ENCODE results near the gene JPH3.

Gene JPH3

DNA sequence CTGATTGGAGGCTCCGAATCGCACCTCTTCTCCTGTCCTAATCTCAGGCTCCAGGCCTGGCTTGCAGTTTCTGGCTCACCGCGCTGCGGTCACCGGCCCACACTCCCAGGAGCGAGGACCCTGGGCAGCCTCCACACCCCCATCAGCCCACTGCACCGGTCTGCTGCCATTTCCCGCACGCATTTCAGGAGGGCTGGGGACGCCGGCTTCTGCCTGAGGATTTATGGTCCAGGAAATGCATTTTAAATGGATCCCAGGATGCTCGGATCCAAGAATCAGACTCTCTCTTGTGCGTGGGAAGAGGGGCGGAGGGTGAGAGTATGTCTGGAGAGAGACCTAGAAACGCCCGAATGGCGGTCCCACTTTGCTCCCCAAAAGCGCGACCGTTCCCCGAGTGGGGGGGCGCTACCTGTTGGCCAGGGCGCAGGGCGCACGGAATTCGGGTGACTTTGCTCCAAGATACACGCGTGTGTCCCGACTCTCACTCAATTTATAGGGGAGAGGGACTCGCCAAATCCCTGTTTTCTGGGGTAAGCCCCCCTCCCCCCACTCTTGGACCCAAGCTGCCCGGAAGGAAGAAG lies 817 bp upstream of the JPH3 start:
- no peak for DNase-seq (ENCODE audit: low spot score)

DNA sequence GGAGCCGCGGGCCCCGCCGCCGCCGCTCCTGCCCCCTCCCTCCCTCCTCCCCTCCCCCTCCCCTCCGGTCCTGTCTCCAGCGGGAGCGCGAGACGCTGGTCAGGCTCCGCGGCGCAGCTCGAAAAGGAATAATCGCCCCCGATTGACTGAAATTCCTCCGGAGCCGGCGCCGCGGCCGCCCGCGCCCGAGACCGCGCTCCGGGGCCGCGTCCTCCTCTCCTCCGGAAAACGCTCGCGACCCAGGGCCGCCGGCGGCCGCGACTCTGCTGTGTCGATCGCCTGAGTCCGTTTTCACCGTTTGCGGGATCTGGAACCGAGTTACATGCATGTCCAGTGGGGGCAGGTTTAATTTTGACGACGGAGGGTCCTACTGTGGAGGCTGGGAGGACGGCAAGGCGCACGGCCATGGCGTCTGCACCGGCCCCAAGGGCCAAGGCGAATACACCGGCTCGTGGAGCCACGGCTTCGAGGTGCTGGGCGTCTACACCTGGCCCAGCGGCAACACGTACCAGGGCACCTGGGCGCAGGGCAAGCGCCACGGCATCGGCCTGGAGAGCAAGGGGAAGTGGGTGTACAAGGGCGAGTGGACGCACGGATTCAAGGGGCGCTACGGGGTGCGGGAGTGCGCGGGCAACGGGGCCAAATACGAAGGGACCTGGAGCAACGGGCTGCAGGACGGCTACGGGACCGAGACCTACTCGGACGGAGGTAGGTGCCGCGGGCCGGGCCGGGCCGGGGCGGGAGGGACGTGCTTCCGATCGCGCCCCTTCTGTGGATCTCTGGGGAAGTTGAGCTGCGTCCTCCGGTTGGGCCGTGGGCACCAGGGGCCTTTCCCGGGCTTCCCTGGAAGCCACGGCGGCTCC lies 744 bp downstream of the JPH3 start:
- DNase-seq (ENCODE audit: low spot score), result peak; percentile 64

DNA sequence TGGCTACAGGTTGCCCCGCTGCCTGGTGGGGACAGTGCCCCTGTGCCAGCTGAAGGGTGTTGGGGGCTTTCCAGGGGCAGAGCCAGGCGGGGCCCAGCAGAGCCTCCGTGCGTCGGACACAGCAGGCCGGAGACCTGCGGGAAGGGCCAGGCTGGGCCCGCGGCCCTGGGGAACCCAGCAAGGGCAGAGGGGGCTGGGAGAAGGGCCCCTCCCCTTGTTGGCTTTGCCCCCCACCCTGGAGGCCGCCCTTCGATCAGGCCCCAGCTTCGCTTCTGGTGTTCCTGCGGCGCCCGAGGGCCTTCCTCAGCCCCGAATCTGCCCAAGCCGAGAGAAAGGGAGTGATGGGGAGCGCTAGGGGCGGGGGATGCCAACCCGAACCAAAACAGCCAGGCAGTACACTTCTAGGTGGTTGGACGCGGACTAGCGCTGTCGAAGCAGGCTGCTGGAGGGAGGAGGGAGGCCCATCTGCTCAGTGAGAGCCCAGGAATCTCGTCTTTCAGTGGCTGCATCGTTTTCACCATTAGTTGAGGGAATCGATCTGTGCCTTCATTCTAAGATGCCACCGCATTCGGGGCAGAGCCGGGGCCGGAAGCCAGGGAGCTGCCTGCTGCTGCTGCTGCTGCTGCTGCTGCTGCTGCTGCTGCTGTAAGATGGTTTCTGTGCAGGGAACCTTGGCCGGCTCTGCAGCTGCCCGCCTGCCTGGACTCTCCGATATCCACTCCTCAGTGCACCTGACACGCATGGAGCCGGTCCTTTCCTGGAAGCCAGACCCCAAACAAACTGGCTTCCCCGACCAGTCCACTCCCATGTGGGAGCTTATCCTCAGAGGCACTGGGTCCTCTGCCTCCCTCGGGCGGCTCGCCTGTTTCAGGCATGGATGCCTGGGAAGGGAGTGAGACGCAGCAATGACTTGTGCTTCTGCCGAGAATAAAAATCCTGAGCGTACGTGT lies 1.7 kb downstream of the JPH3 start:
- DNase-seq (ENCODE audit: low spot score), result no peak

DNA sequence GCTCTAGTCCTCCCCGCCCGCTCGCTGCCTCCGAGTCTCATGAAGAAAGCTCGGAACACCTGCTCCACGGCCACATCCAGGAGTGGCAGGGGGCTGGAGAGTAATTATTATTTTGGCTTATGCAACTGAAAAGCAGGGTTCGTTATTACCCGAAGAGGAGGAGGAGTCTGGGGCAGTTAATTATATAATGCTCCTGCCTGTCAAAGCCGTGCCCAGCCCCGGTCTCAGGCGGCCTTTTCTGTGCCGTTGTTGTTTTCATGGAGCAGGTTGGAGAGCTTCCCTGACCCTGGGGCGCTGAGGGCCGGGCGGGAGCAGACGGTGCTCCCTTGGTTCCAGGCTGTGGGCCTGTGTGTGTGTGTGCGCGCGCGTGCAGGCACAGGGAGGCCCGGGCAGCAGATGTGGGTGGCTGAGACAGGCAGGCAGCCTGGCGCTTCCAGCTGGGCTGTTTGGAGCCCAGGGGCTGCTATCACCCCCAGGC lies 2.4 kb downstream of the JPH3 start:
- no peak for DNase-seq (ENCODE audit: low spot score)

DNA sequence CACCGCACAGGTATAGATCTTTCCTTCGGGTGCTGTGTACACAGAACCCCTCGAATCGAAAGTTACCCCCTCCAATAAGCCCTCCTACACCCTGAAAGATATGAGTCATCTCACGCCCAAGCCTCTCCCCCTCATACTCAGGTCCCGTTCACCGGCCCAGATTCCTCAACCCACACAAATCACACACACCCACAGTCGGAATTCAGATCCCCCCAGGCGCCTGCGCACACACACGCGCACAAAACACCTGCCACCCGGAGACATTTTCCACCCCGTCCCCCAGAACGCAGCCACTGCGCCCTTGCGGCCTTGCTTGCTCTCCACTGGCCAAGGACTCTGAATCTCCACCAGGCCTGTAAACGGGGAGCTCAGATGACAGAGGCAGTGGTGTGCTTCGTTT lies 4.9 kb downstream of the JPH3 start:
- DNase-seq (ENCODE audit: low spot score), result no peak

DNA sequence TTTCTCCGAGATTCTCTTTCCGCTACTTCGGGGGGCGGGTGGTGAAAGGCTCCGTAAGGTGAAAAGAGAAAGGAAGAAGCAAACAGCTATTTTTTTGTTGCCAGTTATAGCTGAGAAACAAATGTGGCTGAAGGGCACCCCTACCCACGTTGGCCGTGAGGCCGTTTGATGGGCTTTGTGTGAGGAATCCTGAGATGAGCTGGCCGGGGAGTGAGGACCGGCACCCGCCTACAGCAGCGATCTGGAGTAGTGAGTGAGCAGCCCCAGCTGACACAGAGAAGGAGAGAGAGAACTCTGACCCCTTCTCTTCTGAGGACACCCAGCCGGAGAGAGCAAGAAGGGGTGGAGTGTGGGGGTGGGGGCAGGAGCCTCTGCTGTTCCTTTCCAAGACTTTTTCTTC lies 5.6 kb downstream of the JPH3 start:
- no peak for DNase-seq (ENCODE audit: low spot score)

DNA sequence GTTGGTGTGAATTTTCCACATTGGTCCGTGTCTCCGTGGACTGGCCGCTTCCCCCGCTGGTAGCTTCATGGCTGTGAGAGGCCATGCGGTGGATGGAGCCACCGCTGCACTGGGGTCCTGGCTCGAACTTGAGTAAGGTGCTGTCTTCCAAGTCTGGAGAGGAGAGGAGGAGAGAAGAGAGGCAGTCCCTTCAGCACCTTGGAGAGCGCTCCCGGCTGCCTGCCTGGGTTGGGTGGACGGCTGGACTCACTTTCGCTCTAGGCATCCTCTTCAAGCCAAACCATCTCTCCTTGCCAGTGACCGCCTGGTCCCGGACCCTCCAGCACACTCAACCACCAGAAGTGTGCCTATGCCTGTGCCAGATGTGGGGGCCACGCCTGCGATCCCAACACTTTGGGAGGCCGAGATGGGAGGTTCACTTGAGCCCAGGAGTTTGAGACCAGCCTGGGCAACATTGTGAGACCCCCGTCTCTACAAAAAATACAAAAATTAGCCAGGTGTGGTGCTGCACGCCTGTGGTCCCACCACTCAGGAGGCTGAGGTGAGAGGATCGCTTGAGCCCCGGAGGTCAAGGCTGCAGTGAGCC lies 6.2 kb downstream of the JPH3 start:
- peak; percentile 97 for DNase-seq (ENCODE audit: low spot score)

DNA sequence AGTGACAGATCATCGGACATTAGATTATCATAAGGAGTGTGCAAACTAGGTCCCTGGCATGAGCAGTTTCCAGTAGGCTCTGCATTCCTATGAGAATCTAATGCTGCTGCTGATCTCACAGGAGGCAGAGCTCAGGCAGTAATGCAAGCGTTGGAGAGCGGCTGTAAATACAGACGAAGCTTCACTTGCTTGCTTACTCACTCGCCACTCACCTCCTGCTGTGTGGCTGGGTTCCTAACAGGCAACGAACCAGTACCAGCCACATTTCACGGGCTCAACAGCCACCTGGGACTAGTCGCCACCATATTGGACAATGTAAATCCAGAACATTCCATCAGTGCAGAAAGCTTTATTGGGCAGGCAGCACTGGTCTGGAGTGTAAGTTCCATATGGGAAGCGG lies 7.7 kb downstream of the JPH3 start:
- no peak for DNase-seq (ENCODE audit: low spot score)

DNA sequence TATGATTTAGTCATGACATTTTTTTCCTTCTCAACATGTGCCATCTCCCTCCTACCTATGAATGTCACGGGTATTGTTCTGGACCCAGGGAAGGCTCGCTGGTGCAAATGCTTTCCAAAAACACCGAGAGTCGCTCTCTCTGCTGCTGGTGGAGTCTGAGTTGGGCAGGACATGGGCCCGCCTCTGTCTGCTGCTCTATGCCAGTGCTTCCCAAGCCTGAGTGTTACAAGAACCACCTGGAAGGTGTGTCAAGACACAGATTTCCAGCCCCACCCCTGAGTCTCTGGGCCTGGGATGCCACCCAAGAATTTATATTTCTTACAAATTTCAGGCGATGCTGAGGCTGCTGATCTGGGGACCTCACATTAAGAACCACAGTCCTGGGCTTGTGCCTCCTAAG lies 9.1 kb downstream of the JPH3 start:
- DNase-seq (ENCODE audit: low spot score), result no peak

DNA sequence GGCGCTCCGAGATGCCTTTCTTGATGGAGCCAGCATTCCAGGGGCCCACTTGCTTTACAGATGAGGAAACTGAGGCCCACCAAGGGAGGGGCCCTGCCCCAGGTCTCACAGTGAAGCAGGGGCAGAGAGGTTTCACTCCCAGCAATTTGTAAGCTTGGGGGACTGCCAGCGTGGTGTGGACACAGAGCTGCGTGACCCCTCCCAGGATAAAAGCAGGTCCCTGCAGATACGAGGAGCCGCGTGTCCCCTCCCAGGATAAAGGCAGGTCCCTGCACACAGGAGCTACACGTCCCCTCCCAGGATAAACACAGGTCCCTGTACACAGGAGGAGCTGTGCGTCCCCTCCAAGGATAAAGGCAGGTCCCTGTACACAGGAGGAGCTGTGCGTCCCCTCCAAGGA lies 11.7 kb downstream of the JPH3 start:
- DNase-seq (ENCODE audit: low spot score), result no peak

DNA sequence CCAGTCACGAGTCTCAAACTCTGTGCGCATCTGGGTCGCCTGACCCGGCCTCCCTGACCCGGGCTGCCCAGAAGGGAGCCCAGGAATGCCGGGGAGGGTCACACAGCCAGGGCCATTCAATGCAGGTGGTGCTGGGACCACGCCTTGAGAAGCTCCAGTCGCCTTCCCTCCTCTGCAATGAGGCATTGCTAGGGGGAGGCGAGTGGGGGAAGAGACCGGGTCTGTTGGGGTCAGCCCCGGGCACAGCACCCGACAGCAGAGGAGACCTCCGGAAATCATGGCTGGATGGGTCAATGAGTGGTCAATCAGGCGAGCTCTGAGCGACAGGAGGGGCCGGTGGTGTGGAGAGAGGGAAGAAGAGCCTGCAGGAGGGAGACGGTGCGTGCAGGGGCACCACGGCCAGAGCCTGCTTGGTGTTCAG lies 13.3 kb downstream of the JPH3 start:
- DNase-seq (ENCODE audit: low spot score), result no peak

DNA sequence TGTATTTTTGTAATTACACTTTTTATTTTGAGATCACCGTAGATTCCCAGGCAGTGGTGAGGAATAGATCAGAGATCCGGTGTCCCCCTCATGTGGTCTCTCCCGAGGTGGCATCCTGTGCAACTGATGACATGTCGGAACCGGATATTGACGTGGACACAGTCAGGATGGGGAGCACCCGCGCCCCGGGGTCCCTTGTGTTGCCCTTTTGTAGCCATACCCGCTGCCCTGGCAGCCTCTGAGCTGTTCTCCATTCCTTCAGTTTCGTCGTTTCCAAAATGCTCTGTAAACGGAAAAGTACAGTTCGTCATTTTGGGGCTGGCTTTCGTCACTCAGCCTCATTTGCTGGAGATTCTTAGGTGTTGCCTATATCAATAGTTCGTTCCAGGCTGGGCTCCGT lies 14.2 kb downstream of the JPH3 start:
- no peak for DNase-seq (ENCODE audit: low spot score)

DNA sequence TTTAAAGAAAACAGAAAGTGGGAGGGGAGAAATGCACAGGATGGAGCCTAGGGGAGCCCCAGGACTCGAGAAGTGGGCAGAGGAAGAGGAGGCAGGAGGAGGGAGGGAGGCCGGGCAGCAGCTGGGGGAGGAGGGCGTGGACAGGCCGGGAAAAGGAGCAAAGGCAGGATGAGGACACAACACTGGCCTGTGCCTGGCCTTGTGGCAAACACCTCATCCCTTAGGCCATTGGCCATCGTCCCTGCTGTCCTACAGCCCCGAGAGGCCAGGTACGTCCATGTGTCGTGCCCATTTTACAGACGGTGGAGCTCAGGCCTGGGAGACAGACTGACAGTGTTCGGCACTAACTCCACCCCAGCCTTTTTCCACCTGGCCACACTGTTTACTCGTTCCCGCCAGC lies 15.9 kb downstream of the JPH3 start:
- no peak for DNase-seq (ENCODE audit: low spot score)

DNA sequence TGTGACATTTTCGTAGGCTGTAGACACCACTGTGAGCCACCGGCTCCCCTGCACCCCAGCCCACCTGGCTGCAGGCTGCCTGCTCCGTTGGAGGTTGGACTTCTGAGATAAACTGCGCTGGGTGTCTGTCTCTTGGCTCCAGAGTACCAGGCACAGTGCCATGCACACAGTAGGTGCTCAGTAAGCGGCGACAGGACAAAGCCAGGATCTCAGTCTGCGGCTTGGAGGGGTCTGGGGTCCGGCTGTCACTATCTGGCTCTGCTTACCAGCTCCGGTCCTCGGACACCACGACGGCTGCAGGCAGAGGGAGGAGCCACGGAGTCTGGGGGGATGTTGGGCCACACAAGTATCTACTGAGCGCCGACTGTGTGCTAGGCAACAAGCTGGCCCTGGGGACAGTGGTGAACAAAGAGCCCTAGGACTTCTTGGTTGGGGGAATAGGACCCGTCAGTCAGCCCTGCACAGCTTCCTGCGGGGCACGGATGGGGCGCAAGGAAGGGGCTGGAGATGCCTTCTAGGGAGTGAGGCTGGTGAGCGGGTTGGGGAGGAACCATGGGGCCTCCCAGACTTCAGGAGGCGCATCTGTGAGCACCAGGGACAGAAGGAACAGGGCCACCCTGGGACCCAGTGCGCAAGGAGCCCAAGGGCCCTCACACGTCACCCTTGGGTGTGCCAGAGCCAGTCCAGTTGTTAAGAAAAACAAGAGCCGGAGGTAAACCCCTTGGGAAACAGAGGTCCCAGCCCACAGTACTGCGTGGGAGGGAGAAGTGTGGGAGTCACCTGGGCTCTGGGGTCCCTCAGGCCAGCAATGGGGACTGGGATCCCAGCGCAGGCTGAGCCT lies 17.3 kb downstream of the JPH3 start:
- no peak for DNase-seq (ENCODE audit: low spot score)

DNA sequence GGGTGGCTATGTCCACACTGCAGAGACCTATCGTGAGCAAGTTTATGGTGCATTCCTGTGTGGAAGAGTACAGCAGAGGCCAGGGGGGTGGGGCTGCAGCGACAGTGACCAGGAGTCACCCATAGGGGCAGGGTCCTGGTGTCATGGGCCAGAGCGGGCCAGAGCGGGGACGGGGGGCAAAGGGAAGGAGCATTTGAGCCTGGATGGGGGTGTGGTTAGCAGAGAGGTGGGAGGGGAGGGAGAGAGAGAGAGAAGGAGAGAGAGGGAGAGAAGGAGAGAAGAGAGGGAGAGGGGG lies 17.8 kb downstream of the JPH3 start:
- DNase-seq (ENCODE audit: low spot score), result peak; percentile 61

DNA sequence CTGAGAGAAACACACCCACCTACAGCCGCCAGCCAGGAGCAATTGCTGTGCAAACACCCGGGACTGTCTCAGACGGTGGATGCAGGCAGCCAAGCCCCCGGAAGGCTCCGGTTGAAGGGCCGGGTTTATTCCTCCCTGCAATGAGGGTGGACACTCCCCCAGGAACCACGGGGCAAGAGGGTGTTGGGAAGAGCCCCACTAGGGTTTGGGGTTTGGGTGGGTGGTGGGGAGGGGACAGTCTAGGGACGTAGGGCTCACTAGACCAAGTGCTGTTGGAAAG lies 19.2 kb downstream of the JPH3 start:
- no peak for DNase-seq (ENCODE audit: low spot score)

DNA sequence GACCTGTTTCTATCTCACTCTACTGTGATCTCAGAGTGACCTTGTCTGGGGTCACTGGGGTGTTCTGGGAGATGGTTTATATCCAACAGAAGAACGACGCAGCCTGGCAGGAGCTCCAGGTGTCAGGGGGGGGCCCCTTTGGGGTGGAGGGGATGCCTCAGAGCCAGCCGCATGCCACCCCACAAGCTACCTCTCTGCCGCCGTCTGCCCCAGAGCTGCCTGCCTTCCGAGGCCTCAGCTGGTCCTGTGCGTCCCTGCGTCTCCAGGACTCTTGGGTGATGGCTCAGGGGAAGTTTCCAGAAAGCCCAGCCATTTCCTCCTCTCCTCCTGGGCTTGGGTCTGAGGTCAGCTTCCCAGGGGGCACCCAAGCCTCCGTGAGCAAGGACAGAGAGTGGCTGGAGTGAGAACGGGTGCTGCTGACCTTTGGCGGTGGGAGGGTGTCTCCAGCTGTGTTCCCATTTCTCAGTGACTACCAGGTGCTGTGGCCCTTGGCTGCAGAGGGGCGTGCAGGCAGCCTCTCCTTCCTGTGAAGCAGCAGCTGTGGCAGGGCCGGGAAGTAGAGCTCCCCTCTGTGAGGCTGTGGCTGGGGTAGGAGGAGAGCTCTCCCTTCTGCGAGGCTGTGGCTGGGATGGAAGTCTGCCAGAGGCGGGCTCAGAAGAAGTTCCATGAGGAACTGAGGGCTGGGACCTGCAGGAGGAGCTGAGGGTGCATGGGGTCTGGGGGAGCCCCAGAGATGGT lies 19.8 kb downstream of the JPH3 start:
- DNase-seq (ENCODE audit: low spot score), result no peak

DNA sequence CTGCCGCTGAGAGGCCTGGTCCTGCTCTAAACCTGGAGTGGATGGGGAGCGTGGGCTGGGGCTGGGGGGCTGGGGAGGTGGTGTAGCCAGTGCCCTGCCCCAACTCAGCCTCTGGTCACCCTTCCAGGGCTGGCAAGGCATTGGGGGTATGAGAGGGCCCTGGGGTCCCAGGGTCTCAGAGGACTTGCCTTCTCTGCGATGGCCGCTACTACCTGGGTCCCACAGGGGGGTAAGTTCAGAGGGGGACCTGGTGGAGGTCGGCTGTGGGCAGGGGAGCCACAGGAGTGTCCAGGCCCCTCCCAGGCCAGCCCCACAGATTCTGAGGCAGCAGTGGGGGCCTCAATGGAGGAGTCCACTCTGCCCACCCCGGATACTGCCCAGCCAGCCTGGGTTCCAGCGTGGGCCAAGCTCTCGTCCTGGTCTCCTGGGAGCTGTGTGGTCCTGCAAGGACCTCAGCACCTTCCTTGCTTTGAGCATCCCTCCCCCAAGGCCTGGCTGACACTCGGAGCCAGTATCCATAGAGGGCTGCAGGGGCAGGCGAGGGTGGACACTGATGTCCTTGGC lies 20.5 kb downstream of the JPH3 start:
- DNase-seq (ENCODE audit: low spot score), result no peak

DNA sequence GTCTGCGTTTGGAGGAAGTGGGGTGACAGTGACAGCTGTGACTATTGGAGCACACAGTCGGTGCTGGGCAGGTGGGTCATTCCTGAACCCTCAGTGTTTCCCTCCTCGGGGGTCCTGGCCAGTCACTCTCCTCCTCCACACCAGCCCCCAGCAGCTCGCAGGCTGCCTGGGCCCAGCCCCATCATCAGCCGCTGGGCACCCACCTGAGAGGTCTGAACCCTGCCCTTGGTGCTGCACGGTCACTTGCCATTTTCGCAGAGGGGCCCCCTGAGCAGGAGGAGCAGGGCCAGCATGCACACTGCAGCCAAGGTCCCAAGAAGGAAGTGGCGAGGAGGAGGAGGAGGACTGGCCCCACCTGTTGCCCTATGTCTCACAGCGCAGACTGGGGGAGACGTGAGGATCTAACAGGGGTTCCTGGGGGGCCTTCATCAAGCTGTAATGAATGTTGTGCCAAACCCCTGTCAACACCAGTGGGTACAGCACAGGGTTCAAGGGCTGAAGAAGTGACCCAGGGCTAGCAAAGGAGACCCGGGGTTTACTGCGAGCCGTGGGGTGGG lies 23.0 kb downstream of the JPH3 start:
- no peak for DNase-seq (ENCODE audit: low spot score)

DNA sequence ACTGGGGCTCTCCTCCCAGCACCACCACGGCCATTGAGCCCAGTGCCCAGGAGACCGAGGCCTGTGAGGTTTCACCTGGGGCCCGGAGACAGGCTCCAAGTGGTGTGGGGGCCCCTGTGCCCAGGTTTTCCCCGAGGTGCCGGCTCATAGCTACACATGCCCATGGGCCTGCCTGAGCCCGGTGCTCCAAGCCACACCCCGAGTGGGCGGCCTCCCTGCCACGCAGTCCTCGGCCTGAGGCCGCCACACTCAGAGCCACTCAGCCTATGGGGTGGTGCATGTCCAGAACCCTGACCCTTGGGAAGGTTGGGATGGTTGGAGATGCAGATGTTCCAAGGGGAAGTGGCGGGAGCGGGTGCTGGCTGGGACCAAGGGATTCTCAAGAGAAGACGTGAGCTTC lies 24.1 kb downstream of the JPH3 start:
- DNase-seq (ENCODE audit: low spot score), result no peak
